GM12878 (cell line): ENCODE measurements around the gene BRSK2. TPM values are rescaled to one million over a fixed set of nuclear protein-coding genes. Genes with fewer than 3 reads are reported as not detected.

Experiments used
- ATAC-seq: fragments of 200-7000 bp; cut with Tn5 transposase; 3 replicates; pipeline ENCODE4 v1.9.1; 2020; ENCODE audit warnings: mild to moderate bottlenecking, moderate library complexity
- BruUV-seq: library from RNA; stranded (reverse); fragments of 400-500 nt; replicated peaks from 2 replicates; lab custom pipeline; 2021; lab: Mats Ljungman, UMichigan
- CTCF ChIA-PET: fragments of 300-600 bp; sonication (Branson Sonifier 250); formaldehyde crosslinking; extraction: SDS; loops from one replicate; lab custom pipeline; 2021; ENCODE audit warnings: inconsistent platforms; lab: Yijun Ruan, JAX
- POLR2A ChIA-PET: fragments of 350-600 bp; formaldehyde crosslinking; extraction: SDS; loops from one replicate; lab custom pipeline; 2021; ENCODE audit warnings: inconsistent platforms; lab: Charles Lee
- RAD21 ChIA-PET: fragments of 300-600 bp; sonication (Branson Sonifier 250); formaldehyde crosslinking; loops from one replicate; lab custom pipeline; 2023; ENCODE audit warnings: antibody characterized with exemption; ENCODE audit not compliant: unreplicated experiment; lab: Charles Lee
- SMC1A ChIA-PET: fragments of 300-600 bp; sonication (Branson Sonifier 250); formaldehyde crosslinking; loops from one replicate; lab custom pipeline; 2023; ENCODE audit not compliant: unreplicated experiment, uncharacterized antibody; lab: Charles Lee
- DNase-seq: peaks from one replicate; pipeline ENCODE4 v3.0.0-alpha.2; 2011; ENCODE audit warnings: low read depth, low spot score
- FAIRE-seq: peaks from 3 replicates; lab custom pipeline; 2011; peaks lifted over from hg19 to GRCh38; lab: Jason Lieb, UNC
- H2AFZ ChIP-seq: 2 replicates; pipeline ENCODE4 v1.6.0; 2011; ENCODE audit warnings: low read depth, low read length, control low read depth; ENCODE audit not compliant: control insufficient read depth
- H3K27ac ChIP-seq: 2 replicates; pipeline ENCODE4 v1.5.1; 2011; ENCODE audit warnings: control low read depth; ENCODE audit not compliant: control insufficient read depth, insufficient read depth
- H3K27me3 ChIP-seq, 2 experiments: replicated peaks in 1 of 2; 2 replicates each; pipeline versions ENCODE4 v1.6.0 to v1.6.1; 2011; ENCODE audit warnings: low read length in 1 of 2; ENCODE audit not compliant: control insufficient read depth in 2 of 2, insufficient read depth in 2 of 2
- H3K36me3 ChIP-seq, 2 experiments: 2 replicates each; pipeline ENCODE4 v1.5.1; 2011; ENCODE audit warnings: low read length in 1 of 2; ENCODE audit not compliant: control insufficient read depth in 2 of 2, insufficient read depth in 2 of 2
- H3K4me1 ChIP-seq: 2 replicates; pipeline ENCODE4 v1.6.1; 2011; ENCODE audit warnings: mild to moderate bottlenecking, low read length, moderate library complexity, mixed read lengths; ENCODE audit not compliant: control insufficient read depth, insufficient read depth
- H3K4me2 ChIP-seq: 2 replicates; pipeline ENCODE4 v1.6.0; 2011; ENCODE audit warnings: control low read depth; ENCODE audit not compliant: control insufficient read depth, insufficient read depth
- H3K4me3 ChIP-seq: fragments of 200-600 bp; sonication (generic); 2 replicates; pipeline ENCODE4 v1.5.1; 2016
- H3K79me2 ChIP-seq: 2 replicates; pipeline ENCODE4 v1.6.0; 2011; ENCODE audit warnings: low read length; ENCODE audit not compliant: control insufficient read depth, insufficient read depth
- H3K9ac ChIP-seq: 2 replicates; pipeline ENCODE4 v1.8.0; 2011; ENCODE audit warnings: low read length, control low read depth, mixed read lengths; ENCODE audit not compliant: control insufficient read depth, insufficient read depth
- H3K9me3 ChIP-seq: replicated peaks from 3 replicates; pipeline ENCODE4 v1.5.1; 2011; ENCODE audit warnings: mild to moderate bottlenecking, low read length; ENCODE audit not compliant: control insufficient read depth, insufficient read depth
- H4K20me1 ChIP-seq: 2 replicates; pipeline ENCODE4 v1.6.0; 2011; ENCODE audit not compliant: control insufficient read depth, insufficient read depth
- EED ChIP-seq: sonication (generic); IDR thresholded peaks from 2 replicates; pipeline ENCODE4 v1.6.1; 2016; ENCODE audit warnings: antibody characterized with exemption, low read depth
- ETV6 ChIP-seq, 2 experiments: fragments of 450-650 bp in 1 of 2; IDR thresholded peaks in 1 of 2; conservative IDR thresholded peaks in 1 of 2; 2 replicates each; pipeline ENCODE4 v1.6.1; 2014; ENCODE audit warnings: antibody characterized with exemption in 1 of 2, borderline replicate concordance in 1 of 2, low read depth in 1 of 2, mild to moderate bottlenecking in 1 of 2, moderate library complexity in 1 of 2
- FOXM1 ChIP-seq: IDR thresholded peaks from 2 replicates; pipeline ENCODE4 v1.6.1; 2012; ENCODE audit warnings: low read depth, mild to moderate bottlenecking, inconsistent platforms, low read length, moderate library complexity
- HDAC2 ChIP-seq: fragments of 200-600 bp; sonication (generic); IDR thresholded peaks from 2 replicates; pipeline ENCODE4 v1.6.1; 2017
- HDGF ChIP-seq: fragments of 450-650 bp; IDR thresholded peaks from 2 replicates; pipeline ENCODE4 v1.6.1; 2016; ENCODE audit warnings: antibody characterized with exemption
- JUNB ChIP-seq: IDR thresholded peaks from 2 replicates; pipeline ENCODE4 v1.6.1; 2016; ENCODE audit warnings: antibody characterized with exemption, mild to moderate bottlenecking
- KDM1A ChIP-seq: fragments of 200-600 bp; sonication (generic); IDR thresholded peaks from 2 replicates; pipeline ENCODE4 v1.6.1; 2016; ENCODE audit warnings: borderline replicate concordance
- MAX ChIP-seq: IDR thresholded peaks from 2 replicates; pipeline ENCODE4 v1.6.1; 2012; ENCODE audit warnings: low read depth, low read length, improper control_type of control experiment
- MYB ChIP-seq: fragments of 150-350 bp; IDR thresholded peaks from 2 replicates; pipeline ENCODE4 v1.6.1; 2014; ENCODE audit warnings: mild to moderate bottlenecking, low read depth, low read length, borderline replicate concordance
- PAX8 ChIP-seq: fragments of 450-650 bp; IDR thresholded peaks from 2 replicates; pipeline ENCODE4 v1.6.1; 2017; ENCODE audit warnings: mild to moderate bottlenecking, moderate library complexity
- PML ChIP-seq: IDR thresholded peaks from 2 replicates; pipeline ENCODE4 v1.6.1; 2012; ENCODE audit warnings: low read length, inconsistent platforms
- POLR2AphosphoS2 ChIP-seq: IDR thresholded peaks from 2 replicates; pipeline ENCODE4 v1.6.1; 2011; ENCODE audit warnings: low read depth, mild to moderate bottlenecking, low read length, improper control_type of control experiment, moderate library complexity
- RUNX3 ChIP-seq: IDR thresholded peaks from 2 replicates; pipeline ENCODE4 v1.6.1; 2012; ENCODE audit warnings: low read length, inconsistent platforms
- SUPT20H ChIP-seq: IDR thresholded peaks from 2 replicates; pipeline ENCODE4 v1.6.1; 2011; ENCODE audit warnings: low read depth, mild to moderate bottlenecking, low read length, moderate library complexity, borderline replicate concordance; ENCODE audit not compliant: control insufficient read depth
- SUZ12 ChIP-seq: fragments of 200-600 bp; sonication (generic); IDR thresholded peaks from one replicate; pipeline ENCODE4 v1.6.1; 2018; ENCODE audit warnings: antibody characterized with exemption, mild to moderate bottlenecking; ENCODE audit not compliant: unreplicated experiment
- ZBTB33 ChIP-seq: fragments of 450-650 bp; IDR thresholded peaks from 2 replicates; pipeline ENCODE4 v1.6.1; 2017; ENCODE audit warnings: mild to moderate bottlenecking
- WGBS: methylation state at CpG from one replicate; pipeline ENCODE4 v1.1.6; 2016; ENCODE audit warnings: low lambda C conversion rate; ENCODE audit not compliant: insufficient replicate concordance, insufficient coverage; ENCODE audit errors: missing lambda C conversion rate; 5-methylcytosine and 5-hydroxymethylcytosine counted together
- in situ Hi-C: fragments of 300-500 bp; cut with MboI; formaldehyde crosslinking; loops from 9 replicates; pipeline ENCODE4 v1.14.3; 2018; ENCODE audit warnings: mixed read lengths
- intact Hi-C: fragments of 100-400 bp; cut with micrococcal nuclease; formaldehyde crosslinking; loops from one replicate; pipeline ENCODE4 v1.14.2; 2022; ENCODE audit not compliant: unreplicated experiment
- polyA plus RNA-seq, 11 experiments: library from polyadenylated mRNA; depleted of rRNA in 4 of 11; unstranded in 6 of 11; stranded (reverse) in 5 of 11; fragments of >200 nt; fragmentation: Nextera tagmentation in 4 of 11; fragmentation: Illumina TruSeq in 1 of 11; extraction: Ambion mirVana in 4 of 11; extraction: Trizol in 1 of 11; gene quantifications; 1 replicate in 1 of 11; 2 replicates in 10 of 11; pipeline versions ENCODE4 v1.2.1 to v1.2.3, GENCODE V29; 2011 to 2016; ENCODE audit warnings: inconsistent platforms in 2 of 11, missing spikeins in 2 of 11, low read depth in 1 of 11
- total RNA-seq, 4 experiments: library from RNA; depleted of rRNA in 3 of 4; stranded (reverse); fragments of >200 nt in 3 of 4; fragmentation: Illumina TruSeq in 1 of 4; extraction: Trizol in 1 of 4; gene quantifications; 2 replicates each; pipeline versions ENCODE4 v1.2.1 to v1.2.3, GENCODE V29; 2013 to 2021
- TF ChIP-seq, protein P1 (sequence below): IDR thresholded peaks from 2 replicates; pipeline ENCODE4 v1.6.1; 2011; ENCODE audit warnings: mild to moderate bottlenecking, low read depth, low read length, moderate library complexity; ENCODE audit not compliant: insufficient replicate concordance
- TF ChIP-seq, protein P2 (sequence below): fragments of 450-650 bp; conservative IDR thresholded peaks from 2 replicates; pipeline ENCODE4 v1.6.1; 2017; ENCODE audit warnings: mild to moderate bottlenecking, moderate library complexity

The BRSK2 gene
- total and polyA plus RNA-seq, 10 of the 15 experiments (the other 5 are each of a cell fraction or from before 2014, with no cell fraction given) = 0.13 TPM; not detected in 9

GRCh38 chr11:1467270-1467669, 77.5 kb downstream of the BRSK2 start (continued):
- no peak for TF ChIP-seq RUNX3
- no peak for TF ChIP-seq JUNB
- no peak for TF ChIP-seq HDGF
- TF ChIP-seq MAX = no peak
- TF ChIP-seq, protein P1, sequence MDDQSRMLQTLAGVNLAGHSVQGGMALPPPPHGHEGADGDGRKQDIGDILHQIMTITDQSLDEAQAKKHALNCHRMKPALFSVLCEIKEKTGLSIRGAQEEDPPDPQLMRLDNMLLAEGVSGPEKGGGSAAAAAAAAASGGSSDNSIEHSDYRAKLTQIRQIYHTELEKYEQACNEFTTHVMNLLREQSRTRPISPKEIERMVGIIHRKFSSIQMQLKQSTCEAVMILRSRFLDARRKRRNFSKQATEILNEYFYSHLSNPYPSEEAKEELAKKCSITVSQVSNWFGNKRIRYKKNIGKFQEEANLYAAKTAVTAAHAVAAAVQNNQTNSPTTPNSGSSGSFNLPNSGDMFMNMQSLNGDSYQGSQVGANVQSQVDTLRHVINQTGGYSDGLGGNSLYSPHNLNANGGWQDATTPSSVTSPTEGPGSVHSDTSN = no peak
- TF ChIP-seq KDM1A = no peak
- no peak for TF ChIP-seq PAX8

DNA sequence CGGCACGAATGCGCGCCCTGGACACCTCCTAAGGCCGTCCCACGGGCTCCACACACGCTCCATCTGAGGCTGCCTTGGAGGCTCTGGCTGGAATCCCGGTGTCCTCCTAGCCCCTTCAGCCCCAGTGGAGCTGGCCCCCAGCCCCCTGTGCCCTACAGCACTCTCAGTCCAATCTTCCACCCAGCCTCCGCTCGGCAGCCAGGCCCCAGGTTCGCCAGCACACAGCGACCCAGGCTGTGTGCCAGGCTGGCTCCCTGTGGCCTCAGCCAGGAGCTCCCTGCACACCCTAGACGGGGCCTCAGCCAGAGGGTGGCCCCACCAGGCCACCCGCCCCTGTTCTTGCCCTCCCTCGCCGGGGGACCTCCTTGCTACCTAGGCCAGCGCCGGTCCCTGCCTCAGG, 78.3 kb downstream of the BRSK2 start:
- H3K27me3 ChIP-seq = no peaks in the 10 kb centered on the region
- ChIA-PET RAD21 (no interaction called here), SMC1A (no interaction called here)
- H3K79me2 ChIP-seq = no peaks in the 10 kb centered on the region
- H3K4me2 ChIP-seq = no peak overlapping the region
- ATAC-seq = no peak; the same call in 2 of the 3 replicates
- no peaks in the 10 kb centered on the region for H3K4me1 ChIP-seq
- H3K27ac ChIP-seq = no peak overlapping the region
- H2AFZ ChIP-seq = no peak overlapping the region
- DNase-seq = no peak
- peaks cover 0 to 3% of the 10 kb centered on the region in 2 experiments; a peak in 2 of 4 replicates for H3K36me3 ChIP-seq
- WGBS = 97% methylated on average over 16 of the region's 18 CpGs
- no peaks in the 10 kb centered on the region for H4K20me1 ChIP-seq
- intact Hi-C loops = no loop called here
- H3K9me3 ChIP-seq = no peaks in the 10 kb centered on the region; the same call in 2 of the 3 replicates
- FAIRE-seq = no peak
- no peak for TF ChIP-seq SUZ12
- TF ChIP-seq FOXM1 = no peak
- no peak for TF ChIP-seq MYB
- no peak for TF ChIP-seq EED
- no peak for TF ChIP-seq POLR2AphosphoS2
- no peak for TF ChIP-seq PML
- no peak for TF ChIP-seq HDAC2
- TF ChIP-seq, protein P2, sequence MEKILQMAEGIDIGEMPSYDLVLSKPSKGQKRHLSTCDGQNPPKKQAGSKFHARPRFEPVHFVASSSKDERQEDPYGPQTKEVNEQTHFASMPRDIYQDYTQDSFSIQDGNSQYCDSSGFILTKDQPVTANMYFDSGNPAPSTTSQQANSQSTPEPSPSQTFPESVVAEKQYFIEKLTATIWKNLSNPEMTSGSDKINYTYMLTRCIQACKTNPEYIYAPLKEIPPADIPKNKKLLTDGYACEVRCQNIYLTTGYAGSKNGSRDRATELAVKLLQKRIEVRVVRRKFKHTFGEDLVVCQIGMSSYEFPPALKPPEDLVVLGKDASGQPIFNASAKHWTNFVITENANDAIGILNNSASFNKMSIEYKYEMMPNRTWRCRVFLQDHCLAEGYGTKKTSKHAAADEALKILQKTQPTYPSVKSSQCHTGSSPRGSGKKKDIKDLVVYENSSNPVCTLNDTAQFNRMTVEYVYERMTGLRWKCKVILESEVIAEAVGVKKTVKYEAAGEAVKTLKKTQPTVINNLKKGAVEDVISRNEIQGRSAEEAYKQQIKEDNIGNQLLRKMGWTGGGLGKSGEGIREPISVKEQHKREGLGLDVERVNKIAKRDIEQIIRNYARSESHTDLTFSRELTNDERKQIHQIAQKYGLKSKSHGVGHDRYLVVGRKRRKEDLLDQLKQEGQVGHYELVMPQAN = no peak
- TF ChIP-seq ZBTB33 = no peak
- no peak for TF ChIP-seq ETV6 (conservative IDR thresholded peaks at IDR 0.05 in 1 of 2, IDR thresholded peaks at IDR 0.05 in 1 of 2; ENCODE audit: borderline replicate concordance in 1 of 2, low read depth in 1 of 2)
- TF ChIP-seq SUPT20H = no peak
- TF ChIP-seq, all 136 proteins: peak for 0
- no TSS peak for BruUV-seq
- Histone ChIP-seq H3K9ac (no peak overlapping the region), H3K4me3 (no peak overlapping the region)
- ChIA-PET POLR2A (no interaction called here), CTCF (interaction anchor here (0.7 kb wide), 1 partner anchor 492 kb away, joined by 3 read pairs; no protein-coding TSS in a partner anchor)
- in situ Hi-C loops = no loop called here
